ENCODE measurements around the gene CLDND1.

DNA sequence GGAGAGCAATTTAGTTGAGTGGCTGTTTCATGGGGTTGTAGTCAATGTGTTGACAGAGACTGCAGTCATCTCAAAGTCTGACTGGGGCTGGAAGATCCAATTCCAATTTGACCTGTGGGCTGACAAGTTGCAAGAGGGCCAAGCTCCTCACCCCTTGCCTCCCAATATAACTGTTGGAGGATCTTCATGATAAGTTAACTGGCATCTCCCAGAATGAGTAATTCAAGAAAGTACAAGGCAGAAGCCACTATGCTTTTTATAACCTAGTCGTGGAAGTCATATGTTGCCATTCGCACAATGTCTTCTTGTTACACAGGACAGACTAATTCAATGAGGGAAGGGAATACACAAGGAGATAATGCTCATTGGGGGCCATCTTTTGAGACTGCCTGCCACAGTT lies 38.2 kb upstream of the CLDND1 start:
- TF ChIP-seq, protein P1, sequence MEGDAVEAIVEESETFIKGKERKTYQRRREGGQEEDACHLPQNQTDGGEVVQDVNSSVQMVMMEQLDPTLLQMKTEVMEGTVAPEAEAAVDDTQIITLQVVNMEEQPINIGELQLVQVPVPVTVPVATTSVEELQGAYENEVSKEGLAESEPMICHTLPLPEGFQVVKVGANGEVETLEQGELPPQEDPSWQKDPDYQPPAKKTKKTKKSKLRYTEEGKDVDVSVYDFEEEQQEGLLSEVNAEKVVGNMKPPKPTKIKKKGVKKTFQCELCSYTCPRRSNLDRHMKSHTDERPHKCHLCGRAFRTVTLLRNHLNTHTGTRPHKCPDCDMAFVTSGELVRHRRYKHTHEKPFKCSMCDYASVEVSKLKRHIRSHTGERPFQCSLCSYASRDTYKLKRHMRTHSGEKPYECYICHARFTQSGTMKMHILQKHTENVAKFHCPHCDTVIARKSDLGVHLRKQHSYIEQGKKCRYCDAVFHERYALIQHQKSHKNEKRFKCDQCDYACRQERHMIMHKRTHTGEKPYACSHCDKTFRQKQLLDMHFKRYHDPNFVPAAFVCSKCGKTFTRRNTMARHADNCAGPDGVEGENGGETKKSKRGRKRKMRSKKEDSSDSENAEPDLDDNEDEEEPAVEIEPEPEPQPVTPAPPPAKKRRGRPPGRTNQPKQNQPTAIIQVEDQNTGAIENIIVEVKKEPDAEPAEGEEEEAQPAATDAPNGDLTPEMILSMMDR (IDR thresholded peaks at IDR 0.05), result no peak
- no peak for TF ChIP-seq POLR2A (IDR thresholded peaks at IDR 0.05)
